T-helper 9 cell (primary cell): ENCODE measurements around the gene RAB1B.
"Not testable (repeated sequence)": the region's sequence is repeated elsewhere in the genome, so short reads cannot be mapped to it uniquely, and the experiment has no call there.

Source experiments
- DNase-seq: peaks from one replicate; pipeline ENCODE4 v3.0.0-alpha.2; 2020

Gene RAB1B

GRCh38 chr11:66267379-66268243 lies 828 bp upstream of the RAB1B start:
- peak; percentile 86 for DNase-seq

DNA sequence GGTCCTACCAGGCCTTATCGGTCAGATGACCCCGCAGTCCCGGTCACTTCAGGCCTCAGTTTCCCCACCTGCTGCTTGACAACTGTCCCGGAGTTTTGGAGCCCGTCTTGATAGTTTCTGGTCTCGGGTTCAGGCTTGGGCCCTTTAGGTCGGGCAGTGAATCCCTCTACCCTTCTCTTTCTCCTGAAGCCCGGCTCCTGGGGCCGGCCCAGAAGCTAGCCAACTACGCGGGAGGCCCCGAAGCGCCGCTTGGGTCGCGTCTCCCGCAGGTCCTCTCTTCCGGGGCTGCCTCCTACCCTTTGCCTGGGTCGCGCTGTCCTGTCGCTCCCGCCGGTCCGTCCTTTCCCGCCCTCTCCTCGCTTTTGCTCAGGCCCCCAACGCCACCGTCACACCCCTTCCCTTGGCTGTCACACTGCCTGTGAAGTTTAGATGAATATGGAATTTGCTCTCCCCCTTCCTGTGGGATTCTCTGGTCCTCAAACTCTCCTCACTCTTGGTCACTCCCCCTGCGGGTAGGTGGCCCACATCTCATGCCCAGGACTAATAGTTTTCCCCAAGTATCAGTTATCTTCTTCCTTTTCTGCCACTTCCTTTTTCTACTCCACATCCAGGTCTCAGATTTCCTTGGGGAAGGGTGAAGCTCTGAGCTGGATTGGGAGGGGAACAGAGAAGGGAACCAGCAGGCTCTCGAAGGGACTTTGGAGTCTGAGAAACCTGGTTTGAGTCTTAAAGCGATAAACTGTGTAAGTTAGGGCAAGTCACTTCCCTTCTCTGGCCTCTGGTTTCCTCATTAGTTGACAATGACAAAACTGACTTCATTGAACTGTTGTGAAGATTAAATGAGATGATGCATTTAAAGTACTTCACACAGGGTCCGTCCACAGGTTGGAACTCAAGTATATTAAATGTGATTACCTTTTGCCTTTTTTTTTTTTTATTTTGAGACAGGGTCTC lies 790 bp downstream of the RAB1B start:
- no peak for DNase-seq

DNA sequence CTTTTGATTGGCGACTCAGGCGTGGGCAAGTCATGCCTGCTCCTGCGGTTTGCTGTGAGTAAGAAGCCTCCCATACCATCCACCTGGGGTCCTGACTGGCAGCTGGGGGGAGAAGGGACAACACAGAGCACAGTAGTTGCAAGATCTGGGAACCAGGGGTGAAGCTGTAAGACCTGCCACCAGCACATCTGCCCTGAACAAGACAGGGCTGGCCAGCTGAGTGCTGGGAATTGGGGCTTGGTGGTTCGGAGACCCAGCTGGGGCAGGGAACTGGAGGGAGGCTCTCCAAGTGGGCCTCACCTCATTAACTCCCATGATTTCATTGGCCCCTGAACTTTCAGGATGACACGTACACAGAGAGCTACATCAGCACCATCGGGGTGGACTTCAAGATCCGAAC lies 3.4 kb downstream of the RAB1B start:
- no peak for DNase-seq

DNA sequence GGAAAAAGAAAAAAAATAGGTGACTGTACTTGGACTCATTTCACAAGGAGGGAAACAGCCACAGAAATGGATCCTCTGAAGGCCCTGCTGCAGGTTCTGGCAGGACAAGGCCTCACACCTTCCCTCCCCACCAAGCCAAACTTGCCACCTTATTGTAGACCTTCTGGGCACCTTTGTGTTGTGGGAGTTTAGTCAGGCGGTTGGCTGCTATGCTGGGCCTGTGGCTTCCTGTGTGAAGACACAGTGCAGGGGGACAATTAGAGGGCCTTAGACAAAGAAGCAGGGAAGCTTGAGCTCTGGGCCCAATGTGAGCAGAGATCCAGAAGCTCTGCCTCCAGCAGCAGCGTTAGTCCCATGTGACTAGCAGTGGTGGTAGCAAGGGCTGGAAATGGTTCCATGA lies 4.2 kb downstream of the RAB1B start:
- no peak for DNase-seq

GRCh38 chr11:66274219-66274618 lies 5.8 kb downstream of the RAB1B start:
- no peak for DNase-seq

- DNase-seq = no peak
Observed at GRCh38 chr11:66275396-66275795, 7.0 kb downstream of the RAB1B start.

DNA sequence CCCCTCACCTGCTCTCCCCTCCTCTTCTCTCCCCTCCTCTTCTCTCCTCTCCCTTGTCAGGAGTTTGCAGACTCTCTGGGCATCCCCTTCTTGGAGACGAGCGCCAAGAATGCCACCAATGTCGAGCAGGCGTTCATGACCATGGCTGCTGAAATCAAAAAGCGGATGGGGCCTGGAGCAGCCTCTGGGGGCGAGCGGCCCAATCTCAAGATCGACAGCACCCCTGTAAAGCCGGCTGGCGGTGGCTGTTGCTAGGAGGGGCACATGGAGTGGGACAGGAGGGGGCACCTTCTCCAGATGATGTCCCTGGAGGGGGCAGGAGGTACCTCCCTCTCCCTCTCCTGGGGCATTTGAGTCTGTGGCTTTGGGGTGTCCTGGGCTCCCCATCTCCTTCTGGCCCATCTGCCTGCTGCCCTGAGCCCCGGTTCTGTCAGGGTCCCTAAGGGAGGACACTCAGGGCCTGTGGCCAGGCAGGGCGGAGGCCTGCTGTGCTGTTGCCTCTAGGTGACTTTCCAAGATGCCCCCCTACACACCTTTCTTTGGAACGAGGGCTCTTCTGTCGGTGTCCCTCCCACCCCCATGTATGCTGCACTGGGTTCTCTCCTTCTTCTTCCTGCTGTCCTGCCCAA lies 7.7 kb downstream of the RAB1B start:
- DNase-seq = no peak

- not testable (repeated sequence) for DNase-seq
Observed at GRCh38 chr11:66276619-66277018, 8.2 kb downstream of the RAB1B start.

DNA sequence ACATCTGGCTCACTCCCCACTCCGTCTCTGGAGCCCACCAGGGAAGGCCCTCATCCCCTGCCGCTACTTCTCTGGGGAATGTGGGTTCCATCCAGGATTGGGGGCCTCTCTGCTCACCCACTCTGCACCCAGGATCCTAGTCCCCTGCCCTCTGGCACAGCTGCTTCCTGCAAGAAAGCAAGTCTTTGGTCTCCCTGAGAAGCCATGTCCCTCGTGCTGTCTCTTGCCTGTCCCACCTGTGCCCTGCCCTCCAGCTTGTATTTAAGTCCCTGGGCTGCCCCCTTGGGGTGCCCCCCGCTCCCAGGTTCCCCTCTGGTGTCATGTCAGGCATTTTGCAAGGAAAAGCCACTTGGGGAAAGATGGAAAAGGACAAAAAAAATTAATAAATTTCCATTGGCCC lies 8.6 kb downstream of the RAB1B start:
- not testable (repeated sequence) for DNase-seq

- DNase-seq = peak; percentile 51
Observed at GRCh38 chr11:66277471-66278362, 9.3 kb downstream of the RAB1B start, which contains the start of gene CNIH2. Gene CNIH2, plus strand, starts transcription at chr11:66278175. Its CDS starts 282 bp downstream, at chr11:66278457.

GRCh38 chr11:66278363-66279091 lies 10.1 kb downstream of the RAB1B start:
- DNase-seq = no peak

GRCh38 chr11:66279092-66279734 lies 10.8 kb downstream of the RAB1B start:
- DNase-seq = no peak

DNA sequence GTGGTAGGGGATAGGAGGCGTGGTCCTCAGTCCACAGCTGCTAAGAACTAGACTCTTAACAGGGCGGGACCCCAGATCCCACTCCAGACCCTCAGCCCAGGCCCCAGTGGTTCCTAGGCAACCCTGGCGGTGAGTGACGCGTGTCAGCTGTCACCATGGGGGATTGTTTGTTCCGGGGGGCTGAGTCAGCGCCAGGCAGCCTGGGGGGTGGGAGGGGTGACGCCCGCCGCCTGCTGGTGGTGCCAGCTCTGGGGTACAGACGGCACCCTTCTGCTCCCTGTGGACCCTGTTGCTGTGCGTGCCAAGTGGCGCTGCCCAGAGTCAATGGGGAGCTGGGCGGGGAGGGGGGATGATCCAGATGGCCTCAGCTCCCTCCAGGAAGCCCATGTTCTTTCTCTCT lies 12.0 kb downstream of the RAB1B start:
- no peak for DNase-seq

GRCh38 chr11:66281001-66281400 lies 12.6 kb downstream of the RAB1B start:
- no peak for DNase-seq

DNA sequence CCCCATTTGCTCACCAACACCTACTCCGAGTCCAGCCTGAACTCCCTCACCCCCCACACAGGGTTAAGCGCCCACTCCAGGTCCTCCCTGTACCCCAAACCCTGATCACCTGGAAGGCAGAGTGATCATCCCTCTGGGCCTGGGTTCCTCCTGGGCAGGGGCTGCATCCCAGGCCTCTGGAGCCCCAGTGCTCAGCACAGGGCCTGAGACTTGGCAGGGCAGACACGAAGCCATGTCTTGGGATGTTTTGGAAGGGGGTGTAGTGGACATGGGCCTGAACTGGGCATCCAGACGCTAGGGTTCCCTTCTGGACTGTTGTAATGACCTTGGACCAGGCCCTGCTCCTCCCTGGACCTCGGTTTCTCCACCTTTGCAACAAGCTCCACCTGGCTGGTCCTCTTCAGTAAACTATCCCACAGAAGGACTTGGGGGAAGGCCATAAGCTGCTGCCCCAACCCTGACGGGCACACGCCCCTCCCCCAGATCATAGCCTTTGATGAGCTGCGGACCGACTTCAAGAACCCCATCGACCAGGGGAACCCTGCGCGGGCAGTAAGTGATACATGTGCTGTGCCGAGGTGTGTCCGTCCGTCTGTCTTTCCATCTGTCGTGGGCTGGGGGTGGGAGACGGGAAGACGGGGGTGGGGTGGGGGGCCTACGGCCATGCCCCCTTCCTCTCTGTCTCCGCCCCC lies 13.5 kb downstream of the RAB1B start:
- DNase-seq = no peak

- DNase-seq = peak; percentile 100
Observed at GRCh38 chr11:66282468-66283455, 14.3 kb downstream of the RAB1B start.

DNA sequence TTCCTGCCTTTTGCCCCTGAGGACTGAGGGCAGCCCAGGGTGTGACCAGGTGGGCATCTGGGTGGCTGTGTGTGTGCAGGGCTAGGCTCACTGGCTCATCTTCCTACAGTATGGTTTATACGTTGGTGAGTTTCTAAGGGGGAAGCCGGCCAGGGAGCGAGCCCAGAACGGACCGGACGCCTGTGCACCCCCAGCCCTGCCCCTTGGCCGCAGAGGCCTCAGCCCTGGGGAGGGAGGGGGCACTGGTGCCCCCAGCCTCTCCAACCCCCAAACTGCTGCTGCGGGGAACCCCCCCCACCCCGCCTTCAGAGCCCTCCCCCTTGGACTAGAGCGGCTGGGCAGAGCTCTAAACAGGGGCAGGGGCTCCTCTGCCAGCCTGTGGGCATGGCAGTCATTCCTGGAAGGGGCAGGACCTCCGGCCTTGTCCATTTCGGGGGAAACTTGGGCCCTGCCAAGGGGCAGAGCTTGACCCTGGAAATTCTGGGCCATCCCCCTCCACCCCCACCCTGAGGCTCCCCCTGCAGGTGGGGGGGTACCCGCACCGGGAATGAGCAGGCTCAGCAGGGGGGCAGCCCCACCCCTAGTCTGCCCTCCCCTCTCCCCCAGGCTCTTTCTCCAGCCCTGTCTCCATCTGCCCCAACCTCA lies 15.1 kb downstream of the RAB1B start:
- no peak for DNase-seq

- no peak for DNase-seq
Observed at GRCh38 chr11:66284526-66285078, 16.2 kb downstream of the RAB1B start.
